Liver (tissue), 9 donors: Measurements from ENCODE around the gene PEX5L. TPM values are rescaled to one million over a fixed set of nuclear protein-coding genes. Genes with fewer than 3 reads are reported as not detected.

ENCODE experiments used
- DNase-seq: peaks from one replicate; pipeline ENCODE4 v3.0.0-alpha.2; 2017; ENCODE audit warnings: low spot score
- H3K27ac ChIP-seq, 2 donors: one replicate each; pipeline ENCODE4 v1.7.0; 2013; ENCODE audit warnings: inconsistent platforms in 2 of 2, low read length in 2 of 2, control low read depth in 1 of 2, low read depth in 1 of 2, mild to moderate bottlenecking in 1 of 2
- H3K27me3 ChIP-seq, 4 donors: one replicate each; pipeline versions ENCODE4 v1.6.1 to v1.7.0; 2013; ENCODE audit warnings: low read length in 3 of 4, inconsistent platforms in 1 of 4, mild to moderate bottlenecking in 1 of 4, moderate library complexity in 1 of 4; ENCODE audit not compliant: control insufficient read depth in 4 of 4, insufficient read depth in 4 of 4
- H3K36me3 ChIP-seq, 4 donors: one replicate each; pipeline versions ENCODE4 v1.6.1 to v1.7.0; 2013; ENCODE audit warnings: low read length in 3 of 4, mild to moderate bottlenecking in 3 of 4, low read depth in 1 of 4, moderate library complexity in 1 of 4; ENCODE audit not compliant: control insufficient read depth in 4 of 4, insufficient read depth in 3 of 4
- H3K4me1 ChIP-seq, 4 donors: one replicate each; pipeline versions ENCODE4 v1.6.1 to v1.7.0; 2013; ENCODE audit warnings: low read length in 3 of 4, mild to moderate bottlenecking in 3 of 4, moderate library complexity in 1 of 4; ENCODE audit not compliant: control insufficient read depth in 4 of 4, insufficient read depth in 4 of 4
- H3K4me3 ChIP-seq, 3 donors: one replicate each; pipeline versions ENCODE4 v1.6.1 to v1.7.0; 2013; ENCODE audit warnings: low read length in 3 of 3, control low read depth in 1 of 3, low read depth in 1 of 3, mild to moderate bottlenecking in 1 of 3
- H3K9ac ChIP-seq, 2 donors: one replicate each; pipeline ENCODE4 v1.7.0; 2013; ENCODE audit warnings: low read length in 2 of 2, mild to moderate bottlenecking in 2 of 2, moderate library complexity in 2 of 2, control low read depth in 1 of 2, low read depth in 1 of 2
- H3K9me3 ChIP-seq, 4 donors: one replicate each; pipeline versions ENCODE4 v1.6.1 to v1.7.0; 2013; ENCODE audit warnings: low read length in 3 of 4; ENCODE audit not compliant: control insufficient read depth in 4 of 4
- ATF3 ChIP-seq: IDR thresholded peaks from 2 replicates; pipeline ENCODE4 v1.6.1; 2016; ENCODE audit warnings: antibody characterized with exemption
- EGR1 ChIP-seq, 2 donors: IDR thresholded peaks; 2 replicates each; pipeline ENCODE4 v1.6.1; 2016 to 2018; ENCODE audit warnings: antibody characterized with exemption in 2 of 2, low read depth in 2 of 2
- FOXA1 ChIP-seq: IDR thresholded peaks from 2 replicates; pipeline ENCODE4 v1.6.1; 2016; ENCODE audit warnings: antibody characterized with exemption
- FOXA2 ChIP-seq: IDR thresholded peaks from 2 replicates; pipeline ENCODE4 v1.6.1; 2016; ENCODE audit warnings: antibody characterized with exemption
- GABPA ChIP-seq, 2 donors: IDR thresholded peaks in 1 of 2; conservative IDR thresholded peaks in 1 of 2; 2 replicates each; pipeline ENCODE4 v1.6.1; 2016; ENCODE audit warnings: antibody characterized with exemption in 2 of 2, mild to moderate bottlenecking in 1 of 2, moderate library complexity in 1 of 2
- HNF4A ChIP-seq, 2 donors: conservative IDR thresholded peaks; 2 replicates each; pipeline ENCODE4 v1.6.1; 2016; ENCODE audit warnings: antibody characterized with exemption in 2 of 2, mild to moderate bottlenecking in 2 of 2
- HNF4G ChIP-seq: IDR thresholded peaks from 2 replicates; pipeline ENCODE4 v1.6.1; 2016; ENCODE audit warnings: antibody characterized with exemption
- JUND ChIP-seq, 2 donors: IDR thresholded peaks; 2 replicates each; pipeline ENCODE4 v1.6.1; 2016; ENCODE audit warnings: antibody characterized with exemption in 2 of 2
- MAX ChIP-seq: IDR thresholded peaks from 2 replicates; pipeline ENCODE4 v1.6.1; 2016; ENCODE audit warnings: antibody characterized with exemption
- NR2F2 ChIP-seq: IDR thresholded peaks from 2 replicates; pipeline ENCODE4 v1.6.1; 2016; ENCODE audit warnings: antibody characterized with exemption
- RAD21 ChIP-seq, 2 donors: IDR thresholded peaks; 2 replicates each; pipeline ENCODE4 v1.6.1; 2016; ENCODE audit warnings: antibody characterized with exemption in 2 of 2, mild to moderate bottlenecking in 2 of 2
- RXRA ChIP-seq, 2 donors: IDR thresholded peaks; 2 replicates each; pipeline ENCODE4 v1.6.1; 2017 to 2018; ENCODE audit warnings: antibody characterized with exemption in 2 of 2, mild to moderate bottlenecking in 1 of 2
- SP1 ChIP-seq: IDR thresholded peaks from 2 replicates; pipeline ENCODE4 v1.6.1; 2018; ENCODE audit warnings: antibody characterized with exemption, mild to moderate bottlenecking
- TAF1 ChIP-seq: conservative IDR thresholded peaks from 2 replicates; pipeline ENCODE4 v1.6.1; 2016; ENCODE audit warnings: antibody characterized with exemption, mild to moderate bottlenecking
- YY1 ChIP-seq: IDR thresholded peaks from 2 replicates; pipeline ENCODE4 v1.6.1; 2016; ENCODE audit warnings: antibody characterized with exemption, mild to moderate bottlenecking
- WGBS: extraction: QIAGEN DNeasy Blood & Tissue Kit; methylation state at CpG from one replicate; pipeline ENCODE4 v1.1.7; 2013; 5-methylcytosine and 5-hydroxymethylcytosine counted together
- polyA plus RNA-seq, 2 donors: library from polyadenylated mRNA; stranded (reverse) in 1 of 2; unstranded in 1 of 2; fragments of 200-250 nt in 1 of 2; fragments of >200 nt in 1 of 2; fragmentation: Nextera tagmentation in 1 of 2; extraction: Ambion mirVana in 1 of 2; gene quantifications; one replicate each; pipeline versions ENCODE4 v1.2.1 to v1.2.3, GENCODE V29; 2013 to 2015
- total RNA-seq, 2 donors: library from RNA; depleted of rRNA; stranded (reverse); fragments of >200 nt; gene quantifications; one replicate each; pipeline ENCODE4 v1.2.3, GENCODE V29; 2014
- TF ChIP-seq, protein P1 (sequence below): IDR thresholded peaks from 2 replicates; pipeline ENCODE4 v1.6.1; 2016; ENCODE audit warnings: antibody characterized with exemption, mild to moderate bottlenecking
- TF ChIP-seq, protein P2 (sequence below): IDR thresholded peaks from 2 replicates; pipeline ENCODE4 v1.6.1; 2016; ENCODE audit warnings: antibody characterized with exemption
- TF ChIP-seq, protein P3 (sequence below): fragments of 150-350 bp; IDR thresholded peaks from 2 replicates; pipeline ENCODE4 v1.5.1; 2017; ENCODE audit warnings: improper control_type of control experiment, low read depth, low read length; ENCODE audit not compliant: missing input control
- donor health status: healthy.
- donor health status: healthy.
- donor health status: healthy.
- donor health status: healthy.
- donor health status: healthy.

Gene PEX5L
- total and polyA plus RNA-seq, 4 donors, result 0.03 TPM; not detected in 3

- DNase-seq, result no peak
- no peaks in the 10 kb centered on the region for H3K36me3 ChIP-seq
- peaks cover 0 to 2% (median 0%) of the 10 kb centered on the region in 4 donors for H3K9me3 ChIP-seq
- no peak overlapping the region for H3K9ac ChIP-seq
- H3K27ac ChIP-seq, result no peak overlapping the region
- no peaks in the 10 kb centered on the region for H3K4me1 ChIP-seq
- WGBS, result 44% methylated on average over 2 of the region's 2 CpGs
- H3K4me3 ChIP-seq, result no peak overlapping the region
- H3K27me3 ChIP-seq, result peaks cover 0 to 5% (median 0%) of the 10 kb centered on the region in 4 donors
- TF ChIP-seq HNF4A (conservative IDR thresholded peaks at IDR 0.05) (no peak), RAD21 (IDR thresholded peaks at IDR 0.05) (no peak), MAX (no peak), EGR1 (IDR thresholded peaks at IDR 0.05; ENCODE audit: low read depth in 2 of 2) (no peak), NR2F2 (no peak)
- TF ChIP-seq, protein P1, sequence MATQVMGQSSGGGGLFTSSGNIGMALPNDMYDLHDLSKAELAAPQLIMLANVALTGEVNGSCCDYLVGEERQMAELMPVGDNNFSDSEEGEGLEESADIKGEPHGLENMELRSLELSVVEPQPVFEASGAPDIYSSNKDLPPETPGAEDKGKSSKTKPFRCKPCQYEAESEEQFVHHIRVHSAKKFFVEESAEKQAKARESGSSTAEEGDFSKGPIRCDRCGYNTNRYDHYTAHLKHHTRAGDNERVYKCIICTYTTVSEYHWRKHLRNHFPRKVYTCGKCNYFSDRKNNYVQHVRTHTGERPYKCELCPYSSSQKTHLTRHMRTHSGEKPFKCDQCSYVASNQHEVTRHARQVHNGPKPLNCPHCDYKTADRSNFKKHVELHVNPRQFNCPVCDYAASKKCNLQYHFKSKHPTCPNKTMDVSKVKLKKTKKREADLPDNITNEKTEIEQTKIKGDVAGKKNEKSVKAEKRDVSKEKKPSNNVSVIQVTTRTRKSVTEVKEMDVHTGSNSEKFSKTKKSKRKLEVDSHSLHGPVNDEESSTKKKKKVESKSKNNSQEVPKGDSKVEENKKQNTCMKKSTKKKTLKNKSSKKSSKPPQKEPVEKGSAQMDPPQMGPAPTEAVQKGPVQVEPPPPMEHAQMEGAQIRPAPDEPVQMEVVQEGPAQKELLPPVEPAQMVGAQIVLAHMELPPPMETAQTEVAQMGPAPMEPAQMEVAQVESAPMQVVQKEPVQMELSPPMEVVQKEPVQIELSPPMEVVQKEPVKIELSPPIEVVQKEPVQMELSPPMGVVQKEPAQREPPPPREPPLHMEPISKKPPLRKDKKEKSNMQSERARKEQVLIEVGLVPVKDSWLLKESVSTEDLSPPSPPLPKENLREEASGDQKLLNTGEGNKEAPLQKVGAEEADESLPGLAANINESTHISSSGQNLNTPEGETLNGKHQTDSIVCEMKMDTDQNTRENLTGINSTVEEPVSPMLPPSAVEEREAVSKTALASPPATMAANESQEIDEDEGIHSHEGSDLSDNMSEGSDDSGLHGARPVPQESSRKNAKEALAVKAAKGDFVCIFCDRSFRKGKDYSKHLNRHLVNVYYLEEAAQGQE, result no peak
These were observed 79.4 kb downstream of the PEX5L start for GRCh38 chr3:179957264-179957845.

DNA sequence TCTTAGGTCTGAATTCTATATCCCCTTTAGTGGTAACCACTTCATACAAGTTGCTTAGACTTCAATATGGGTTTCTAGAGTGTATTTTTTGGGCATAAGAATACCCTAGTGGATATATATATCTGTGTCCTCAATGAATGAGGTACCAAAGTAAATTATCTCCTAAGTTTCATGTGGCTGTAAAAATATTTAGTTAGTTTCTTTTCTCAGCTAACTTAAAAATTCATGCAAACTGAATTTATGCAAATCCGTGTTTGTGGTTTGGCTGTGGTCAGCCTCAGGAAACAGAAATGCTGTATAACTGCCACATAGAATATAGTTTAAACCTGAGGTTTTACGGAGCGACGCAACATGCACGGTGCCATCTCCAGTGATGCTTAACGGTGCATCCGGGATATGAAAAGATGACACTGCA, 80.3 kb downstream of the PEX5L start:
- no peak overlapping the region for H3K9ac ChIP-seq
- no peak overlapping the region for H3K27ac ChIP-seq
- no peak for TF ChIP-seq SP1
- TF ChIP-seq, protein P2, sequence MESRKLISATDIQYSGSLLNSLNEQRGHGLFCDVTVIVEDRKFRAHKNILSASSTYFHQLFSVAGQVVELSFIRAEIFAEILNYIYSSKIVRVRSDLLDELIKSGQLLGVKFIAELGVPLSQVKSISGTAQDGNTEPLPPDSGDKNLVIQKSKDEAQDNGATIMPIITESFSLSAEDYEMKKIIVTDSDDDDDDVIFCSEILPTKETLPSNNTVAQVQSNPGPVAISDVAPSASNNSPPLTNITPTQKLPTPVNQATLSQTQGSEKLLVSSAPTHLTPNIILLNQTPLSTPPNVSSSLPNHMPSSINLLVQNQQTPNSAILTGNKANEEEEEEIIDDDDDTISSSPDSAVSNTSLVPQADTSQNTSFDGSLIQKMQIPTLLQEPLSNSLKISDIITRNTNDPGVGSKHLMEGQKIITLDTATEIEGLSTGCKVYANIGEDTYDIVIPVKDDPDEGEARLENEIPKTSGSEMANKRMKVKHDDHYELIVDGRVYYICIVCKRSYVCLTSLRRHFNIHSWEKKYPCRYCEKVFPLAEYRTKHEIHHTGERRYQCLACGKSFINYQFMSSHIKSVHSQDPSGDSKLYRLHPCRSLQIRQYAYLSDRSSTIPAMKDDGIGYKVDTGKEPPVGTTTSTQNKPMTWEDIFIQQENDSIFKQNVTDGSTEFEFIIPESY, result no peak
- TF ChIP-seq GABPA (IDR thresholded peaks at IDR 0.05 in 1 of 2, conservative IDR thresholded peaks at IDR 0.05 in 1 of 2), result no peak
- TF ChIP-seq NR2F2, result no peak
- TF ChIP-seq, protein P3, sequence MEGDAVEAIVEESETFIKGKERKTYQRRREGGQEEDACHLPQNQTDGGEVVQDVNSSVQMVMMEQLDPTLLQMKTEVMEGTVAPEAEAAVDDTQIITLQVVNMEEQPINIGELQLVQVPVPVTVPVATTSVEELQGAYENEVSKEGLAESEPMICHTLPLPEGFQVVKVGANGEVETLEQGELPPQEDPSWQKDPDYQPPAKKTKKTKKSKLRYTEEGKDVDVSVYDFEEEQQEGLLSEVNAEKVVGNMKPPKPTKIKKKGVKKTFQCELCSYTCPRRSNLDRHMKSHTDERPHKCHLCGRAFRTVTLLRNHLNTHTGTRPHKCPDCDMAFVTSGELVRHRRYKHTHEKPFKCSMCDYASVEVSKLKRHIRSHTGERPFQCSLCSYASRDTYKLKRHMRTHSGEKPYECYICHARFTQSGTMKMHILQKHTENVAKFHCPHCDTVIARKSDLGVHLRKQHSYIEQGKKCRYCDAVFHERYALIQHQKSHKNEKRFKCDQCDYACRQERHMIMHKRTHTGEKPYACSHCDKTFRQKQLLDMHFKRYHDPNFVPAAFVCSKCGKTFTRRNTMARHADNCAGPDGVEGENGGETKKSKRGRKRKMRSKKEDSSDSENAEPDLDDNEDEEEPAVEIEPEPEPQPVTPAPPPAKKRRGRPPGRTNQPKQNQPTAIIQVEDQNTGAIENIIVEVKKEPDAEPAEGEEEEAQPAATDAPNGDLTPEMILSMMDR, result no peak
- TF ChIP-seq ATF3, result no peak
- TF ChIP-seq RAD21 (IDR thresholded peaks at IDR 0.05), result no peak
- no peak for TF ChIP-seq HNF4A (conservative IDR thresholded peaks at IDR 0.05)
- TF ChIP-seq, protein P1, result no peak
- no peak for TF ChIP-seq EGR1 (IDR thresholded peaks at IDR 0.05; ENCODE audit: low read depth in 2 of 2)
- TF ChIP-seq TAF1, result no peak
- no peak for TF ChIP-seq RXRA (IDR thresholded peaks at IDR 0.05)
- no peak for TF ChIP-seq HNF4G
- TF ChIP-seq JUND (IDR thresholded peaks at IDR 0.05), result no peak
- TF ChIP-seq FOXA2, result no peak
- TF ChIP-seq MAX, result no peak
- TF ChIP-seq FOXA1, result no peak
- no peak for TF ChIP-seq YY1
- no peaks in the 10 kb centered on the region for H3K4me1 ChIP-seq
- H3K36me3 ChIP-seq, result no peaks in the 10 kb centered on the region
- peaks cover 0 to 5% (median 0%) of the 10 kb centered on the region in 4 donors for H3K27me3 ChIP-seq
- WGBS, result 76% methylated on average over 7 of the region's 7 CpGs
- H3K4me3 ChIP-seq, result no peak overlapping the region
- peaks cover 0 to 2% (median 0%) of the 10 kb centered on the region in 4 donors for H3K9me3 ChIP-seq
- no peak for DNase-seq
